ENCODE results near the gene HDAC11.

DNA sequence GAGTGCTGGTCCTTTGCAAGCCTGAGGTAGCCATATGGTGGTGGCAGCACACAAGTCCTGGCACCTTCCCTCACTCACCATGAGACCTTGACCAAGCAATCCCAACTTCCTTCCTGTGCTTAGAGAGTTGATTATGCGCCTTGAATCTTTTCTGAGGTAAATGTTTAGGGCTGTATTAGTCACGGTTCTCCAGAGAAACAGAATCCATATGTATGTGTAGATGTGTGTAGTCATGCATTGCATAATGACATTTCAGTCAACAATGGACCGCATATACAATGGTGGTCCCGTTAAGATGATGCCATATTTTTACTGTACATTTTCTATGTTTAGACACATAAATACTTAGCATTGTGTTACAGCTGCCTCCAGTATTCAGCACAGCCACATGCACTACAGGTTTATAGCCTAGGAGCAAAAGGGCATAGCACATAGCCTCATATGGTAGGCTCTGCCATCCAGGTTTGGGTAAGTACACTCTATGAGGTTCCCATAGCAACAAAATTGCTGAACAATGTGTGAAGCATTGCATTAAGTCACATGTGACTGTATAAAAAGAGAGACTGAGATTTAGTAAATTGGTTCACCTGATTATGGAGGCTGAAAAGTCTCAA is 39.8 kb upstream of the HDAC11 start:
- no peak for TF ChIP-seq TAF1 (IDR thresholded peaks at IDR 0.05; ENCODE audit: borderline replicate concordance, low read depth, low read length)
- no peak for TF ChIP-seq POLR2A (IDR thresholded peaks at IDR 0.05; ENCODE audit: low read depth, low read length)
- TF ChIP-seq POLR2AphosphoS5 (IDR thresholded peaks at IDR 0.05; ENCODE audit: low read depth, low read length), result no peak

Measured in GM12892 (cell line).